ENCODE results near the gene PYGB.

Gene PYGB

GRCh38 chr20:25218492-25218891 lies 29.4 kb upstream of the PYGB start:
- Histone ChIP-seq H3K9me3 (replicated peaks in 1 of 11) (no peaks in the 10 kb centered on the region), H3K4me1 (peaks cover 37 to 53% (median 49%) of the 10 kb centered on the region in 10 experiments), H3K4me2 (peak overlapping the region in 6 of 11 experiments; percentile 68 to 87 (median 79); a peak in 8 of 22 replicates), H3K9ac (no peak overlapping the region), H3K36me3 (peaks cover 48 to 78% (median 57%) of the 10 kb centered on the region in 11 experiments), H3K27ac (no peak overlapping the region), H4K20me1 (peaks cover 0 to 50% (median 13%) of the 10 kb centered on the region in 11 experiments; a peak in 11 of 22 replicates), H3K27me3 (no peaks in the 10 kb centered on the region), H3K4me3 (no peak overlapping the region)
- TF ChIP-seq Cebpa-rat (IDR thresholded peaks at IDR 0.05): no peak

DNA sequence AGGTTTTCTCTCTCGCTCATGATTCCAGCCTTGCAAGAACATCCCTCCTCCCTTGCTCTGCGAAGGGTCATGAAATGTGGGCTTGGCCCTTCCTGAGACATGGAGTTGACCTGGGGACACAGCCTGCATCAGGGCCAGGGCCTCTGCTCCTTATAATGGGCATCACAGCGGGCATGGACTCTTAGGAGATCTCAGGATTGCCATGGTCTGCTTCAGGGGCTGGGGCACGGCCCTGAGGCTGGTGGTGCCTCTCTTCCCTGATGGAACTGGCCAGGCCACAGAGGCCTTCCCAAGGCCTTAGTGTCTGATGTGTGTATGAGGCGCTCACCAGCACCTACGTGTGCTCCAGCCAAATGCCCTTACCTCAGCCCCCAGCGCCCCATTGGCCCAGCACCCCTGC lies 28.5 kb upstream of the PYGB start:
- H3K9ac ChIP-seq: peak overlapping the region in 3 of 11 experiments; percentile 13 to 35 (median 16); a peak in 3 of 22 replicates
- peaks cover 0 to 42% (median 13%) of the 10 kb centered on the region in 11 experiments; a peak in 10 of 22 replicates for H4K20me1 ChIP-seq
- H3K27me3 ChIP-seq: no peaks in the 10 kb centered on the region
- no peaks in the 10 kb centered on the region for H3K9me3 ChIP-seq (replicated peaks in 1 of 11)
- H3K36me3 ChIP-seq: peaks cover 39 to 76% (median 49%) of the 10 kb centered on the region in 11 experiments
- H3K4me1 ChIP-seq: peaks cover 43 to 62% (median 58%) of the 10 kb centered on the region in 10 experiments
- TF ChIP-seq Cebpa-rat (IDR thresholded peaks at IDR 0.05): no peak
- H3K27ac ChIP-seq: peak overlapping the region in 3 of 11 experiments; percentile 39 to 56 (median 53); a peak in 4 of 22 replicates
- H3K4me2 ChIP-seq: peak overlapping the region in 9 of 11 experiments; percentile 66 to 87 (median 76); a peak in 17 of 22 replicates
- no peak overlapping the region for H3K4me3 ChIP-seq

DNA sequence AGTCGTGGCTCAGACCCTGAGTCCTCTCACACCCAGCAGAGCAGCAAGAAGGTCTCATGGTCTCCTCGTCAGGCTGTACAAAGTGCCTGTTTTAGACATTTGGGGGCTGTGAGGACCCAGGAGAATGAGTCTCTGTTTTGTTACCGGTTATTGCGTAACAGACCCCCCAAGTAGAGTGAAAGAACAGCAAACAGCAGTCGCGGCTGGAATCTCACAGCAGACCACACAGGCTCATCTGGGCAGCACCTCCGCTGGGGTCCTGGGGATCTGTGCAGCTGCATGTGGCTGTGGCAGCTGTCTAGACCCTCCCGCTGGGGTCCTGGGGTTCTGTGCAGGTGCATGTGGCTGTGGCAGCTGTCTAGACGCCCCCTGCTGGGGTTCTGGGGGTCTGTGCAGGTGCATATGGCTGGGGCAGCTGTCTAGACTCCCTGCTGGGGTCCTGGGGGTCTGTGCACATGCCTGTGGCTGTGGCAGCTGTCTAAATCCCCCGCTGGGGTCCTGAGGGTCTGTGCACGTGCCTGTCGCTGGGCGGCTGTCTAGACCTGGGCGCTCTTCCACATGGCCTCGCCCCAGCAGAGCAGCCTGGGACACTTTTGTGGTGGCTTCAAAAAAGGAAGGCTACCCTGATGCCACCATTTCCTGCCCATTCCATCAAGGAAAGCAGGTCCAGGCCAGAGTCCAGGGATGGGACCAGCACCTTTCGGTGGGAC lies 27.7 kb upstream of the PYGB start:
- Histone ChIP-seq H3K9me3 (replicated peaks in 1 of 11) (no peaks in the 10 kb centered on the region), H3K4me1 (peaks cover 43 to 70% (median 64%) of the 10 kb centered on the region in 10 experiments), H3K27ac (peak overlapping the region in 4 of 11 experiments; percentile 38 to 56 (median 46); a peak in 7 of 22 replicates), H4K20me1 (peaks cover 0 to 42% (median 13%) of the 10 kb centered on the region in 11 experiments; a peak in 10 of 22 replicates), H3K36me3 (peaks cover 31 to 70% (median 42%) of the 10 kb centered on the region in 11 experiments), H3K4me2 (peak overlapping the region; percentile 17 to 87 (median 75); a peak in 20 of 22 replicates), H3K27me3 (no peaks in the 10 kb centered on the region), H3K4me3 (no peak overlapping the region; a peak in 1 of 20 replicates), H3K9ac (peak overlapping the region in 3 of 11 experiments; percentile 13 to 35 (median 16); a peak in 1 of 22 replicates)
- peak; percentile 22 to 96 (median 71); a peak in 18 of 22 replicates for TF ChIP-seq Cebpa-rat (IDR thresholded peaks at IDR 0.05)

DNA sequence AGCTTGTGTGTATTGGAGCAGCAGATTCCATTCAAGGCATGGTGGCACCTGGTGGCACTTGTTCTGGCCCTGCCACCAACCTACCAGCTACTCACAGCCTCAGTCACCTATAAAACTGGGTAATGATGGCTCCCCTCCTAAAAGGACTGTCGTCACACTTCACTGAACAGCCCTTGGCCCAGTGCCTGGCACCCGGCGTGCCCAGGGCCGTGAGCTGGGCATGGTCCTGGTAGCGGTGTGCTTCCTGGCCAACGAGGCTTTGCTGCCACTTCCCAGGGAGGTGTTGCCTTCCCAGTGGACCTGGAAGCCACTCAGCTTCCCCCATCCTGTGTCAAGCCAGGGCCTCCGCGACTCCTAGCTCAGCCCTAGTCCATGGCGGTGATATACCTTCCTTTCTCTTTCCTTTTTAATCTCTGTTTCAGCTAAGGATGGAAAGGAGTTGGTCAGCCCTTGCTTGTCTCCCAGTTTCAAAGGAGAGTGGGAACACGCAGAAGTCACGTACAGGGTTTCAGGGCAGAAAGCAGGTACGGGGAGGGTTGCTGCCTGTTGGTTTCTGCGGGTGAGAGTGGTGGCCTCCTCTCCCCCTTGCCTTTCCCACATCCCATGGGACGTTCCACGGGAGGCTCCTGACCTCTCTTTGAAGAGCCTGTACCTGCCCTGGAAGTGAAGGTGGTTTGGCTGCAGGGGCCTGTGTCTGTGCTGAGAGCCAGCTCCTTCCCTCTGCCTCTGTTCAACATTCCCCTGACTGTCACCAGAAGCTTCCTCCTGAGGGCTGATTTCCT lies 26.9 kb upstream of the PYGB start:
- no peaks in the 10 kb centered on the region for H3K9me3 ChIP-seq (replicated peaks in 1 of 11)
- H3K4me1 ChIP-seq: peaks cover 47 to 78% (median 71%) of the 10 kb centered on the region in 10 experiments
- peaks cover 0 to 42% (median 13%) of the 10 kb centered on the region in 11 experiments; a peak in 10 of 22 replicates for H4K20me1 ChIP-seq
- H3K9ac ChIP-seq: peak overlapping the region in 2 of 11 experiments; percentile 14 to 20; a peak in 2 of 22 replicates
- TF ChIP-seq Cebpa-rat (IDR thresholded peaks at IDR 0.05): no peak
- peak overlapping the region; percentile 17 to 87 (median 75); a peak in 20 of 22 replicates for H3K4me2 ChIP-seq
- H3K27me3 ChIP-seq: no peaks in the 10 kb centered on the region
- H3K36me3 ChIP-seq: peaks cover 23 to 69% (median 34%) of the 10 kb centered on the region in 11 experiments
- no peak overlapping the region for H3K4me3 ChIP-seq
- H3K27ac ChIP-seq: peak overlapping the region in 4 of 11 experiments; percentile 31 to 56 (median 46); a peak in 6 of 22 replicates

- Histone ChIP-seq H3K27ac (peak overlapping the region in 7 of 11 experiments; percentile 31 to 56 (median 42); a peak in 9 of 22 replicates), H3K4me2 (peak overlapping the region; percentile 62 to 87 (median 75)), H3K9ac (peak overlapping the region in 5 of 11 experiments; percentile 7 to 37 (median 31); a peak in 8 of 22 replicates), H3K27me3 (no peaks in the 10 kb centered on the region), H3K4me1 (peaks cover 56 to 87% (median 79%) of the 10 kb centered on the region in 10 experiments), H3K9me3 (replicated peaks in 1 of 11) (no peaks in the 10 kb centered on the region), H3K36me3 (peaks cover 16 to 62% (median 28%) of the 10 kb centered on the region in 11 experiments), H3K4me3 (no peak overlapping the region), H4K20me1 (peaks cover 0 to 42% (median 13%) of the 10 kb centered on the region in 11 experiments; a peak in 10 of 22 replicates)
- TF ChIP-seq Cebpa-rat (IDR thresholded peaks at IDR 0.05): no peak
Measured at GRCh38 chr20:25221592-25222460, 26.1 kb upstream of the PYGB start.

GRCh38 chr20:25222461-25223178 lies 25.3 kb upstream of the PYGB start:
- Histone ChIP-seq H3K4me2 (peak overlapping the region; percentile 67 to 87 (median 75)), H4K20me1 (peaks cover 0 to 42% (median 13%) of the 10 kb centered on the region in 11 experiments; a peak in 10 of 22 replicates), H3K4me3 (no peak overlapping the region), H3K9ac (peak overlapping the region in 6 of 11 experiments; percentile 15 to 47 (median 34); a peak in 8 of 22 replicates), H3K36me3 (peaks cover 11 to 54% (median 20%) of the 10 kb centered on the region in 11 experiments), H3K4me1 (peaks cover 64 to 94% (median 87%) of the 10 kb centered on the region in 10 experiments), H3K9me3 (replicated peaks in 1 of 11) (no peaks in the 10 kb centered on the region), H3K27me3 (no peaks in the 10 kb centered on the region), H3K27ac (peak overlapping the region in 9 of 11 experiments; percentile 10 to 56 (median 47); a peak in 13 of 22 replicates)
- no peak for TF ChIP-seq Cebpa-rat (IDR thresholded peaks at IDR 0.05)

DNA sequence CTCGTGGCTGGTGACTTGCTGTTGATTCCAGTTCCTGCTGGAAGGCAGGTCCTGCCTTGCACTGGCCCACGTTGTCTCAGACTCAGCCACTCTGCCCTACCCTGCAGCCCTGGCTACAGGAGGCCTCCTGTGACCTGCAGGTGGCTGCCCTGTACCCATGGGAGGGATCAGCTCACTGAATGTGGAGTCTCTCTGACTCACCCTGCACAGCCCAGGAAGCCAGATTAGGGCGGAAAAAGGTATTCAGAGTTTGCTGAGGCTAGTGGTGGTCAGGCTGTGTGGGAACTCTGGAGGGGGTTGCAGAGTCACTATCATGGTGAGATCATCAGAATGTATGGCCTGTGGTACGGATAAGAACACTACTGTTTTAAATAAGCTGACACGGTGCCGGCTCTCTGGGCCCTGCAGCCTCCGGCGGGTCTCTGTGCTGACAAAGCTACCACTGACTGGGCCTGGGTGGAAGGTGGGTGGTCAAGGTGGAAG lies 24.7 kb upstream of the PYGB start:
- H3K9ac ChIP-seq: peak overlapping the region in 8 of 11 experiments; percentile 7 to 47 (median 26); a peak in 8 of 22 replicates
- H3K27ac ChIP-seq: peak overlapping the region in 9 of 11 experiments; percentile 10 to 56 (median 37); a peak in 15 of 22 replicates
- H3K36me3 ChIP-seq: peaks cover 5 to 48% (median 14%) of the 10 kb centered on the region in 11 experiments
- H4K20me1 ChIP-seq: peaks cover 0 to 42% (median 13%) of the 10 kb centered on the region in 11 experiments; a peak in 10 of 22 replicates
- H3K4me1 ChIP-seq: peaks cover 64 to 98% (median 88%) of the 10 kb centered on the region in 10 experiments
- TF ChIP-seq Cebpa-rat (IDR thresholded peaks at IDR 0.05): no peak
- H3K9me3 ChIP-seq (replicated peaks in 1 of 11): no peaks in the 10 kb centered on the region
- peak overlapping the region; percentile 37 to 87 (median 68) for H3K4me2 ChIP-seq
- no peaks in the 10 kb centered on the region for H3K27me3 ChIP-seq
- H3K4me3 ChIP-seq: no peak overlapping the region
